Cardiac fibroblast (primary cell): ENCODE results near the gene ZNF438.
A peak's percentile ranks its signal among the peaks of the same experiment; 100 is the strongest.

Experiments used
- DNase-seq, 2 donors: peaks; one replicate each; pipeline versions ENCODE4 v3.0.0 to v3.0.0-alpha.2; 2010; ENCODE audit warnings: low read depth in 2 of 2
- H3K4me3 ChIP-seq, 2 donors: replicated peaks in 1 of 2; 1 replicate in 1 of 2; 2 replicates in 1 of 2; pipeline ENCODE4 v1.5.1; 2011; ENCODE audit warnings: low read depth in 2 of 2, low read length in 2 of 2, mild to moderate bottlenecking in 2 of 2, moderate library complexity in 1 of 2
- TF ChIP-seq, protein P1 (sequence below): IDR thresholded peaks from one replicate; pipeline ENCODE4 v1.5.1; 2011; ENCODE audit warnings: low read depth, mild to moderate bottlenecking, low read length, inconsistent platforms

Gene ZNF438

DNA sequence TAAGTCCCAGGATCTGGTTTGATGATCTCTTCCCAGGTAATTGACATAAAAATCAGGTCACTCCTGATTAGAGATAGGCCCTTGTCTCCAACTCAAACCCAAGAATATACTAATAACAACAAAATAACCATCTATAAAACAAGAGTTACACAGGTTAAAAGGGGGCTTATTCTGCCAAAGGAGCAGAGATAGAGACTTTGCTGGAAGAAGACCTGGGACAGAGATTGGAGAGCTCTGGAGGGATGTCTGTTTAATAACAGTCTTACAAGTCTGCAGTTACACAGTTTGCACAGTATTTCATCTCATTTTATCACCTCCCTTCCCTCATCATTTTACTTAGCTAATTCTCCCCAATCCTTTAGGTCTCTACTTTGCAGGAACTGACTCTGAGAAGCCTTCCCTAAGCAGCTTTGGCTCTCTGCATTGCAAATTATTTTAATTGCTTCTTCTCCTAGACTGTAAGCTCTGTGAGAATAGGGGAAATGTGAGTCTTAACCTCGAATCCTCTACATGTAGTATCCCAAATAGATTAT, 3.7 kb upstream of the ZNF438 start:
- no peak overlapping the region for H3K4me3 ChIP-seq
- no peak for DNase-seq
- TF ChIP-seq, protein P1, sequence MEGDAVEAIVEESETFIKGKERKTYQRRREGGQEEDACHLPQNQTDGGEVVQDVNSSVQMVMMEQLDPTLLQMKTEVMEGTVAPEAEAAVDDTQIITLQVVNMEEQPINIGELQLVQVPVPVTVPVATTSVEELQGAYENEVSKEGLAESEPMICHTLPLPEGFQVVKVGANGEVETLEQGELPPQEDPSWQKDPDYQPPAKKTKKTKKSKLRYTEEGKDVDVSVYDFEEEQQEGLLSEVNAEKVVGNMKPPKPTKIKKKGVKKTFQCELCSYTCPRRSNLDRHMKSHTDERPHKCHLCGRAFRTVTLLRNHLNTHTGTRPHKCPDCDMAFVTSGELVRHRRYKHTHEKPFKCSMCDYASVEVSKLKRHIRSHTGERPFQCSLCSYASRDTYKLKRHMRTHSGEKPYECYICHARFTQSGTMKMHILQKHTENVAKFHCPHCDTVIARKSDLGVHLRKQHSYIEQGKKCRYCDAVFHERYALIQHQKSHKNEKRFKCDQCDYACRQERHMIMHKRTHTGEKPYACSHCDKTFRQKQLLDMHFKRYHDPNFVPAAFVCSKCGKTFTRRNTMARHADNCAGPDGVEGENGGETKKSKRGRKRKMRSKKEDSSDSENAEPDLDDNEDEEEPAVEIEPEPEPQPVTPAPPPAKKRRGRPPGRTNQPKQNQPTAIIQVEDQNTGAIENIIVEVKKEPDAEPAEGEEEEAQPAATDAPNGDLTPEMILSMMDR, result no peak

DNA sequence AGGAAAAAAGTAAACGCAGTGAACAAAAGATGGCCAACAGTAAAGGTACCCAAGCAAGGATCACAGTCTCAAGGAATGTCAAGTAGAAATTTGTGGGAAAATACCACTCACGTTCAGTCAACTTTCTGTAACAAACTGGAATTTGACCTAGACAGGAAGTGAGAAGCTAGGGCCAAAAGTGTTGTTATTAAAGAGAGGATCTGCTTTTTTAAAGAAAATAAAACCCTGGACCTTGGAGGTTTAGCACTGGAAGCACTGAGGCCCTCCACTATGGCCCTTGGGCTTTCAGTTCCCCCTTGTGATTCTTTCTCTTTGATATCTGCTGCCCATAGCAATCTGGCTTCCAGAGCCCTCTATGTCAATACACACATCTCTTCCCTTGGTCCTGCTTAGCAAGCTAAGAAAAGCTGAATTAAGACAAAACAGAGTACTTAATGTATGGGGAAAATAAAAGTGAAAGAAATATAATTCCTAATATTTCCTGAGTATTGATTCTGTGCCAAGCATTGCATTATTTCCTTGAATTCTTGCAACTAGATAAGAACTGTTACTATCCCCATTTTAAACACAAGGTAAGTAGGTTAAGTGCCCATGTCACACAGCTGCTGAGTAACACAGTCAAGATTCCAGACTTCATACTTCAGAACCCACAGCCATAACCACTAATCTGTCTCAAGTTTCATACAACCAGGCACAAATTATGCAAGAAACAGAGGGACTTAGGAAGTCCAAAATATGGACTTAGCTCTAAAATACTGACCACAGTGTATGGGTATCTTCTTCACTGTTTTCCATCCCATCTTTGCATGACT, 2.6 kb upstream of the ZNF438 start:
- TF ChIP-seq, protein P1, result no peak
- DNase-seq, result peak; percentile 94 to 96
- no peak overlapping the region for H3K4me3 ChIP-seq

DNA sequence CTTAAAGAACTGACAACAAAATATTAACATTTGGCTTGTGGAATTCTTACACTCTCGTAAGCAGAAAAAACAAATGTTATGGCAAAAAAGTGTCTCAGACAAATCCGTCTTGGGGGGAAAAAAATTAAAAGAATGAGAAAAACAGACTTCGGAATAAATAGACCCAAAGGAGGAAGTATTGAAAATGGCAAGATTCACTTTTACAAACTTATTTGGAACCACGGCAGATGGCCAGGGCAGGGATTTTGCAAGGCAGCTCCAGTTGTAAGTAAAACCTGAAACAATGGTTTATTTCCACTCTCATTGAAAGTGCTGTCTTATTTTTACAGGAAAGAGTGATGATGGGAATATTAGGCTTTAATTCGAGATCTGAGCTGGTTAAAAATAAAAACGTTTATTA, 1.5 kb upstream of the ZNF438 start:
- DNase-seq, result no peak
- TF ChIP-seq, protein P1, result no peak
- no peak overlapping the region for H3K4me3 ChIP-seq

DNA sequence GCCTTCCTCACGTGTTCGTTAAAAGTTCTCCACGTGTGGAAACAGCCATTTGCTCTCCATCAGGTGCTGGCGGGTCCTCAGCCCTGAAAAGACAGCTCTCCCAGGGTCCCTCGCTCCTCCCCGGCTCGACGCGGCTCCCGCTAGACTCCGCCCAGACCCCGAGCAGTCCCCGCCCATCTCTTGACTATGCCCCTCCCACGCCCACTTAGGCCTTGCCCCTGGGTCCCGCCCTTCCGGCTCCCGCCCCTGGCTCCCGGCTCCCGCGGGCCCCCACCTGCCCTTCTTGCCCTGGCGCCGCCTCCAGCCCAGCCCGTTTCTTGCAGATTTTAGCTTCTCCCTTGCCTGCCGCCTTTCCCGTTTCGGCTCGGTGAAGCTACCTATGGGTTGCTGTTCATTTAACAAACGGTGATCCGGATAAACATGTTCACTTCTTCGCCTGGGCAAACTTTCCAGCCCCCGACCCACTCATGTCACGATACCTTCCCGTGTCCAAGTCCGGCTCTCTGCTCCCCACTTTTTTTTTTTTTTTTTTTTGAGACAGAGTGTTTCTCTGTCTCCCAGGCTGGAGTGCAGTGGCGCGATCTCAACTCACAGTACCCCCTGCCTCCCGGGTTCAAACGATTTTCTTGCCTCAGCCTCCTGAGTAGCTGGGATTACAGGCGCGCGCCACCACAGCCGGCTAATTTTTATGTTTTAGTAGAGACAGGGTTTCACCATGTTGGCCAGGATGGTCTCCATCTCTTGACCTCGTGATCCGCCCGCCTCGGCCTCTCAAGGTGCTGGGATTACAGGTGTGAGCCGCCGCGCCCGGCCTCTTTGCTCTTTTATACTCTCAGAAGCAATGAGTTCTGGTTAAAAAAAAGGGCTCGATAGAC, 830 bp upstream of the ZNF438 start:
- TF ChIP-seq, protein P1, result no peak
- peak; percentile 96 for DNase-seq
- peak overlapping the region; percentile 50 to 67 for H3K4me3 ChIP-seq

DNA sequence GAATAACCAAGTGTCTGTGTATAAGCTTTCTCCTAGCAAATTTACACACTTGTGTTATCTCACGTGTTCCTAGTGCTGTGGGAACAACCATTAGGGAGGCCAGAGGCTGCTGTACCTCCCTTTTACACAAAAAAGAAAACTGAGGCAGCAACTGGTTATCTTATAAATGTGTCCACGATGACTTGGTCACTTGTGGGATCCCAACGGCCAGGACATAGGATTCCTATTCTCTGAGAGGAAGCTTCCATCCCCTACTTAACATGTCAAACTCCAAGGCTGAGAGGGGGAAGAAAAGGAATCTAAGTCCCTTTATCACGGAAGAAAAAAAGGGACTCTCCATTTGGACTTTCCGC, 484 bp downstream of the ZNF438 start:
- DNase-seq, result no peak
- peak overlapping the region; percentile 59 to 67 for H3K4me3 ChIP-seq
- TF ChIP-seq, protein P1, result no peak

DNA sequence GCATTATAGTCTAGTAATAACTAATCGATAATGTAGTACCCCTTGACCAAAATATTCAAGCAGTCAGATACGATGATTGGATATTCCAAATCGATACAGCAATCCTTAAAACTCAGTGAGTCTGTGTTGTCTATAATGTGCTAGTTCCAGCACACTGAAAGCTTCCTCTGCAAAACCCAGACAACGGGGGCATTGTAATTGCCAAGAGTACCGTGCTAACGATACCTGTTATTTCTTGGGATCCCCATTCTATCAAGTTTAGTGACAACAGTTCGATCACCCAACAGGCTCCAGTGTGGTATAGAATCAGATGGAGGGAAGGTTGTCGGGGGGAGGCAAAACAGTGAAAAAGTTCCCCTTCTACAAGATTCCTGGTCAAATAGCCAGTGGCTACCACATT, 865 bp downstream of the ZNF438 start:
- DNase-seq, result no peak
- TF ChIP-seq, protein P1, result no peak

More for the DNA sequence above, 865 bp downstream of the ZNF438 start:
- H3K4me3 ChIP-seq, result peak overlapping the region in 1 of 2 donors; percentile 67
